Neural cell (in vitro differentiated cells): Measurements from ENCODE around the gene UQCRHL. TPM values are rescaled to one million over a fixed set of nuclear protein-coding genes. Genes with fewer than 3 reads are reported as not detected.

Experiments used
- H2AFZ ChIP-seq: fragments of 200-600, 300-800 bp; sonication (generic), shearing (Covaris generic); 2 replicates; pipeline ENCODE4 v1.6.0; 2014; ENCODE audit warnings: low read depth, mild to moderate bottlenecking, antibody characterized with exemption, low read length, moderate library complexity
- H3F3A ChIP-seq: fragments of 200-600 bp; shearing (Covaris generic); 2 replicates; pipeline ENCODE4 v1.6.1; 2016; ENCODE audit warnings: mild to moderate bottlenecking, moderate library complexity, mixed read lengths, antibody characterized with exemption, low read length; ENCODE audit not compliant: insufficient read depth, poor library complexity, severe bottlenecking
- H3K27ac ChIP-seq: fragments of 200-600, 300-800 bp; sonication (generic), shearing (Covaris generic); 2 replicates; pipeline ENCODE4 v1.5.1; 2014; ENCODE audit warnings: mild to moderate bottlenecking, low read length, moderate library complexity
- H3K27me3 ChIP-seq: fragments of 300-800, 200-600 bp; sonication (generic), shearing (Covaris generic); 2 replicates; pipeline ENCODE4 v1.6.0; 2014; ENCODE audit warnings: mild to moderate bottlenecking, low read depth, low read length, moderate library complexity; ENCODE audit not compliant: insufficient read depth
- H3K36me3 ChIP-seq: fragments of 300-800, 200-600 bp; sonication (generic), shearing (Covaris generic); 2 replicates; pipeline ENCODE4 v1.5.1; 2014; ENCODE audit warnings: mild to moderate bottlenecking, antibody characterized with exemption, low read length, moderate library complexity; ENCODE audit not compliant: insufficient read depth
- H3K4me2 ChIP-seq: fragments of 300-800, 200-600 bp; sonication (generic), shearing (Covaris generic); 2 replicates; pipeline ENCODE4 v1.6.0; 2014; ENCODE audit warnings: mild to moderate bottlenecking, low read length
- H3K4me3 ChIP-seq: fragments of 300-800, 200-600 bp; sonication (generic), shearing (Covaris generic); 2 replicates; pipeline ENCODE4 v1.5.1; 2014; ENCODE audit warnings: mild to moderate bottlenecking, low read length, moderate library complexity
- H3K79me2 ChIP-seq: fragments of 200-600 bp; shearing (Covaris generic); replicated peaks from 2 replicates; pipeline ENCODE4 v1.6.0; 2014; ENCODE audit warnings: mild to moderate bottlenecking, low read length, moderate library complexity; ENCODE audit not compliant: insufficient read depth
- H3K9ac ChIP-seq: fragments of 300-800, 200-600 bp; sonication (generic), shearing (Covaris generic); 2 replicates; pipeline ENCODE4 v1.6.1; 2016; ENCODE audit warnings: mild to moderate bottlenecking, low read length, mixed read lengths
- H3K9me2 ChIP-seq: fragments of 200-600 bp; shearing (Covaris generic); 2 replicates; pipeline ENCODE4 v1.6.1; 2016; ENCODE audit warnings: mild to moderate bottlenecking, low read length, mixed read lengths; ENCODE audit not compliant: insufficient read depth
- H3K9me3 ChIP-seq: fragments of 200-600, 300-800 bp; sonication (generic), shearing (Covaris generic); 2 replicates; pipeline ENCODE4 v1.6.1; 2016; ENCODE audit warnings: mild to moderate bottlenecking, mixed run types, low read length, moderate library complexity, mixed read lengths
- H4K20me1 ChIP-seq: fragments of 200-600 bp; shearing (Covaris generic); 2 replicates; pipeline ENCODE4 v1.6.1; 2016; ENCODE audit warnings: mild to moderate bottlenecking, mixed run types; ENCODE audit not compliant: insufficient read depth
- EP300 ChIP-seq: fragments of 450-650 bp; conservative IDR thresholded peaks from 2 replicates; pipeline ENCODE4 v1.6.1; 2014; ENCODE audit warnings: antibody characterized with exemption, mild to moderate bottlenecking, moderate library complexity; ENCODE audit not compliant: poor library complexity, severe bottlenecking
- EZH2 ChIP-seq: fragments of 200-600, 300-800 bp; shearing (Covaris generic), sonication (generic); IDR thresholded peaks from 2 replicates; pipeline ENCODE4 v1.6.1; 2014; ENCODE audit warnings: antibody characterized with exemption, low read length, borderline replicate concordance, mild to moderate bottlenecking; ENCODE audit not compliant: insufficient read depth, poor library complexity, severe bottlenecking
- MXI1 ChIP-seq: fragments of 450-650 bp; conservative IDR thresholded peaks from 2 replicates; pipeline ENCODE4 v1.6.1; 2014; ENCODE audit warnings: antibody characterized with exemption, mild to moderate bottlenecking; ENCODE audit not compliant: poor library complexity, severe bottlenecking
- POLR2AphosphoS5 ChIP-seq: IDR thresholded peaks from 2 replicates; pipeline ENCODE4 v1.6.1; 2012
- RAD21 ChIP-seq: fragments of 450-650 bp; conservative IDR thresholded peaks from 2 replicates; pipeline ENCODE4 v1.6.1; 2014; ENCODE audit warnings: antibody characterized with exemption, mild to moderate bottlenecking, moderate library complexity
- SMC3 ChIP-seq: fragments of 450-650 bp; conservative IDR thresholded peaks from 2 replicates; pipeline ENCODE4 v1.6.1; 2014; ENCODE audit warnings: antibody characterized with exemption, mild to moderate bottlenecking, moderate library complexity; ENCODE audit not compliant: poor library complexity
- TAF1 ChIP-seq: IDR thresholded peaks from 2 replicates; pipeline ENCODE4 v1.6.1; 2012; ENCODE audit warnings: low read depth
- polyA plus RNA-seq: library from polyadenylated mRNA; depleted of rRNA; stranded (reverse); fragments of >200 nt; gene quantifications from 2 replicates; pipeline ENCODE4 v1.2.3, GENCODE V29; 2014
- TF ChIP-seq, protein P1 (sequence below): IDR thresholded peaks from 2 replicates; pipeline ENCODE4 v1.6.1; 2012; ENCODE audit warnings: borderline replicate concordance
- TF ChIP-seq, protein P2 (sequence below): fragments of 450-650 bp; IDR thresholded peaks from 2 replicates; pipeline ENCODE4 v1.5.1; 2014; ENCODE audit warnings: antibody characterized with exemption, mild to moderate bottlenecking, moderate library complexity; ENCODE audit not compliant: poor library complexity, severe bottlenecking

Gene UQCRHL
- polyA plus RNA-seq, 1 donor from 2014 or later: 6.1 TPM

DNA sequence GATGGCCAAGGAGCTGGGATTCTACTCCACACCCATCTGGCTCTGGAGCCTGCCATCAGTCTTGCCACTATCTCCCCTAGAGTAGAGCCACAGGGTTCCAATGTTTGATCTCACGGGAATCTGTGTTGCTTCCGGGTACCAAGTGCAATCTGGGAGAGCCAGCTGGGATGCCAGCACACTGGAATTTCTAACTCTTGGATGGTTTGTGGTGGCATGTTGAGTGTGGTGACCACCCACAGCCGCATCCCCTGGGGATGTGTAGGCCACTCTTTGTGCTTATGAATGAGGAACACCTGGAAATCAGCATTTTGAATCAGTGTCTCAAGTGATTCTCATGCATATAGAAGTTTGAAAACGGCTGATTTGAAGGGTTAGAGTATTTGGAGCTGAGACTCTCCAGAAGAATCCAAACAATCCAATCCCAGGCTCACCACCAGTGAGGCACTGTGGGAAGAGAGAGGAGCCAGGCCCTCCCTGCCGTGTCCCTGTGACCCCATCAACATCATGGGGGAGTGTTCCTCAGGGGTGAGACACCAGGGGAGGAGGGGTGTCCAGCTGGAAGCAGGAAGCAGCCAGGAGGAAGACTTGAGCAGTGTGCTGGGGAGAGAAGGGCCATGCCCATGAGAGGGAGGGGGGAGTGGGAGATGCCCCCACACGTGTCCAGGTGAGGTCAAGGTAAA is 35.5 kb downstream of the UQCRHL start:
- Histone ChIP-seq H3K9me3 (no peaks in the 10 kb centered on the region), H3K27me3 (no peaks in the 10 kb centered on the region), H3F3A (no peaks in the 10 kb centered on the region), H3K9me2 (no peaks in the 10 kb centered on the region), H3K4me3 (no peak overlapping the region), H3K4me2 (no peak overlapping the region), H3K36me3 (peaks cover 6% of the 10 kb centered on the region), H2AFZ (no peak overlapping the region), H3K9ac (no peak overlapping the region), H3K27ac (no peak overlapping the region), H3K79me2 (no peaks in the 10 kb centered on the region), H4K20me1 (no peaks in the 10 kb centered on the region)
- TF ChIP-seq, protein P1, sequence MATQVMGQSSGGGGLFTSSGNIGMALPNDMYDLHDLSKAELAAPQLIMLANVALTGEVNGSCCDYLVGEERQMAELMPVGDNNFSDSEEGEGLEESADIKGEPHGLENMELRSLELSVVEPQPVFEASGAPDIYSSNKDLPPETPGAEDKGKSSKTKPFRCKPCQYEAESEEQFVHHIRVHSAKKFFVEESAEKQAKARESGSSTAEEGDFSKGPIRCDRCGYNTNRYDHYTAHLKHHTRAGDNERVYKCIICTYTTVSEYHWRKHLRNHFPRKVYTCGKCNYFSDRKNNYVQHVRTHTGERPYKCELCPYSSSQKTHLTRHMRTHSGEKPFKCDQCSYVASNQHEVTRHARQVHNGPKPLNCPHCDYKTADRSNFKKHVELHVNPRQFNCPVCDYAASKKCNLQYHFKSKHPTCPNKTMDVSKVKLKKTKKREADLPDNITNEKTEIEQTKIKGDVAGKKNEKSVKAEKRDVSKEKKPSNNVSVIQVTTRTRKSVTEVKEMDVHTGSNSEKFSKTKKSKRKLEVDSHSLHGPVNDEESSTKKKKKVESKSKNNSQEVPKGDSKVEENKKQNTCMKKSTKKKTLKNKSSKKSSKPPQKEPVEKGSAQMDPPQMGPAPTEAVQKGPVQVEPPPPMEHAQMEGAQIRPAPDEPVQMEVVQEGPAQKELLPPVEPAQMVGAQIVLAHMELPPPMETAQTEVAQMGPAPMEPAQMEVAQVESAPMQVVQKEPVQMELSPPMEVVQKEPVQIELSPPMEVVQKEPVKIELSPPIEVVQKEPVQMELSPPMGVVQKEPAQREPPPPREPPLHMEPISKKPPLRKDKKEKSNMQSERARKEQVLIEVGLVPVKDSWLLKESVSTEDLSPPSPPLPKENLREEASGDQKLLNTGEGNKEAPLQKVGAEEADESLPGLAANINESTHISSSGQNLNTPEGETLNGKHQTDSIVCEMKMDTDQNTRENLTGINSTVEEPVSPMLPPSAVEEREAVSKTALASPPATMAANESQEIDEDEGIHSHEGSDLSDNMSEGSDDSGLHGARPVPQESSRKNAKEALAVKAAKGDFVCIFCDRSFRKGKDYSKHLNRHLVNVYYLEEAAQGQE: no peak
- no peak for TF ChIP-seq POLR2AphosphoS5
- no peak for TF ChIP-seq RAD21
- TF ChIP-seq, protein P2, sequence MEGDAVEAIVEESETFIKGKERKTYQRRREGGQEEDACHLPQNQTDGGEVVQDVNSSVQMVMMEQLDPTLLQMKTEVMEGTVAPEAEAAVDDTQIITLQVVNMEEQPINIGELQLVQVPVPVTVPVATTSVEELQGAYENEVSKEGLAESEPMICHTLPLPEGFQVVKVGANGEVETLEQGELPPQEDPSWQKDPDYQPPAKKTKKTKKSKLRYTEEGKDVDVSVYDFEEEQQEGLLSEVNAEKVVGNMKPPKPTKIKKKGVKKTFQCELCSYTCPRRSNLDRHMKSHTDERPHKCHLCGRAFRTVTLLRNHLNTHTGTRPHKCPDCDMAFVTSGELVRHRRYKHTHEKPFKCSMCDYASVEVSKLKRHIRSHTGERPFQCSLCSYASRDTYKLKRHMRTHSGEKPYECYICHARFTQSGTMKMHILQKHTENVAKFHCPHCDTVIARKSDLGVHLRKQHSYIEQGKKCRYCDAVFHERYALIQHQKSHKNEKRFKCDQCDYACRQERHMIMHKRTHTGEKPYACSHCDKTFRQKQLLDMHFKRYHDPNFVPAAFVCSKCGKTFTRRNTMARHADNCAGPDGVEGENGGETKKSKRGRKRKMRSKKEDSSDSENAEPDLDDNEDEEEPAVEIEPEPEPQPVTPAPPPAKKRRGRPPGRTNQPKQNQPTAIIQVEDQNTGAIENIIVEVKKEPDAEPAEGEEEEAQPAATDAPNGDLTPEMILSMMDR: no peak
- no peak for TF ChIP-seq MXI1
- no peak for TF ChIP-seq SMC3
- TF ChIP-seq TAF1: no peak
- no peak for TF ChIP-seq EZH2
- TF ChIP-seq EP300: no peak

DNA sequence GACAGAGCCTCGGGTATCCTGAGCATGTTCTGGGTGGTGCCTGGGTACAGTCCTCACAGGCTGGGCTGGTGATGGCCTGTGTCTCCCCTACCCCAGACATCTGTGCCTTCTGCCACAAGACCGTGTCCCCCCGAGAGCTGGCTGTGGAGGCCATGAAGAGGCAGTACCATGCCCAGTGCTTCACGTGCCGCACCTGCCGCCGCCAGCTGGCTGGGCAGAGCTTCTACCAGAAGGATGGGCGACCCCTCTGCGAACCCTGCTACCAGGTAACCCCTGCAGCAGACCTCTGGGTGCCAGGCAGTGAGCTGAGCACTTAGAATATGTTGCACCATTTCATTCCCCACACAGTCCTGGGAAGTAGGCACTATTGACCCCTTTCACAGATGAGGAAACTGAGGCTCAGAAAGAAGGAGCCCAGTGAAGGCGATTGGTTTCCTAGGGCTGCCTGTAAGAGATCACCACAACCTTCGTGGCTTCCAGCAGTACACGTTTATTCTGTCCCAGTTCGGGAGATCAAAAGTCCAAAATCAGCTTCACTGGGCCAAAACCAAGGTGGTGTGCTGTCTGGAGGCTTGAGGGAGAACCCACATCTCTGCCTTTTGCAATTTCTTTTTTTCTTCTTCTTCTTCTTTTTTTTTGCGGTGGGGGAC is 37.0 kb downstream of the UQCRHL start:
- Histone ChIP-seq H2AFZ (no peak overlapping the region), H3K9ac (no peak overlapping the region), H4K20me1 (no peaks in the 10 kb centered on the region), H3K9me2 (no peaks in the 10 kb centered on the region), H3K4me3 (no peak overlapping the region), H3K36me3 (peaks cover 6% of the 10 kb centered on the region), H3K4me2 (no peak overlapping the region), H3K27ac (no peak overlapping the region), H3K27me3 (no peaks in the 10 kb centered on the region), H3K9me3 (no peaks in the 10 kb centered on the region), H3K79me2 (no peaks in the 10 kb centered on the region), H3F3A (no peaks in the 10 kb centered on the region)
- TF ChIP-seq SMC3 (no peak), EZH2 (no peak), EP300 (no peak), TAF1 (no peak), POLR2AphosphoS5 (no peak)
